Stimulated activated CD4-positive, alpha-beta T cell treated with anti-CD3 and anti-CD28 coated beads, TNF-alpha, amount 100 ng/mL, for 24 hours (primary cell): ENCODE measurements around the gene LLGL1.

ENCODE experiments used
- DNase-seq, 3 experiments: peaks; one replicate each; pipeline ENCODE4 v3.0.0-alpha.2; 2020; ENCODE audit warnings: low read depth in 3 of 3

LLGL1 gene

GRCh38 chr17:18270046-18270931 is 44.9 kb downstream of the LLGL1 start:
- no peak for DNase-seq

- no peak for DNase-seq
Measured at GRCh38 chr17:18277076-18277475, 51.6 kb downstream of the LLGL1 start.

GRCh38 chr17:18278867-18279266 is 53.4 kb downstream of the LLGL1 start:
- no peak for DNase-seq

GRCh38 chr17:18280249-18280648 is 54.8 kb downstream of the LLGL1 start:
- DNase-seq: no peak

- no peak for DNase-seq
Measured at GRCh38 chr17:18280766-18281371, 55.4 kb downstream of the LLGL1 start.

- no peak for DNase-seq
Measured at GRCh38 chr17:18281788-18282187, 56.4 kb downstream of the LLGL1 start.

- DNase-seq: no peak
Measured at GRCh38 chr17:18285296-18285695, 59.9 kb downstream of the LLGL1 start.

- no peak for DNase-seq
Measured at GRCh38 chr17:18291718-18292540, 66.5 kb downstream of the LLGL1 start.
